GM18511 (cell line): ENCODE data around the gene USP6.
"Not testable (repeated sequence)": the region's sequence is repeated elsewhere in the genome, so short reads cannot be mapped to it uniquely, and the experiment has no call there.

ENCODE experiments used
- ATAC-seq: cut with Tn5 transposase; IDR thresholded peaks from one replicate; pipeline ENCODE4 v1.9.1; 2021; ENCODE audit warnings: mild to moderate bottlenecking, moderate library complexity; ENCODE audit not compliant: unreplicated experiment

The USP6 gene

DNA sequence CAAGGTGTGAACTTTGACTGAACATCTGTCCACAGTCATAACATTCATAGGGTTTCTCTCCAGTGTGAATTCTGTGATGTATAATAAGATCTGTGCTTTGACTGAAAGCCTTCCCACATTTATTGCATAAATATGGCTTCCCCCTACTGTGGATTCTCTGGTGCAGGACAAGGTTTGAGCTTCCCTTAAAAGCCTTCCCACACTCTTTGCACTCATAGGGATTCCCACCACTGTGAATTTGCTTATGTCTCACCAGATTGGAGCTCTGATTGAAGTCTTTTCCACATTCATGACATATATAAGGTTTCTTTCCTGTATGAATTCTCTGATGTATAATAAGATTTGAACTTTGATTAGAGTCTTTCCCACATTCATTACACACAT lies 67.6 kb downstream of the USP6 start:
- ATAC-seq, result no peak

DNA sequence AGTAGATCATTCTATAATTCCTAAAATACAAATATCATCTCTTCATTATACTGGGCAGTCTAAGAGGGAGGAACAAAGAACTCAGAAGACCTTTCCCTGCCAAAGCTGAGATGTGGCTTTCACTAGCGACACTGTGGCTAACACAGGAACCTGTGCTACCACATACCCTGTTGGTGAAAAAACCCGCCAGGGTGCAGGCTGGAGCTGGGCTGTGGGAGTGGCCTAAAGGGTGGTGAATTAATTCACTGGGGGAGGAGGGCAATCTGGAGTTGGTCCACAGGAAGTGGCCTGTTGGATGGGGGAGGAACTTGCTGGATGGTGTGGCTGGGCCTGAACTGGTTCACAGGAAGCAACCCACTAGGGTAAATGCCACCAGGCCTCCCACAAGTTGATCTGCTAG lies 68.5 kb downstream of the USP6 start:
- ATAC-seq, result no peak

DNA sequence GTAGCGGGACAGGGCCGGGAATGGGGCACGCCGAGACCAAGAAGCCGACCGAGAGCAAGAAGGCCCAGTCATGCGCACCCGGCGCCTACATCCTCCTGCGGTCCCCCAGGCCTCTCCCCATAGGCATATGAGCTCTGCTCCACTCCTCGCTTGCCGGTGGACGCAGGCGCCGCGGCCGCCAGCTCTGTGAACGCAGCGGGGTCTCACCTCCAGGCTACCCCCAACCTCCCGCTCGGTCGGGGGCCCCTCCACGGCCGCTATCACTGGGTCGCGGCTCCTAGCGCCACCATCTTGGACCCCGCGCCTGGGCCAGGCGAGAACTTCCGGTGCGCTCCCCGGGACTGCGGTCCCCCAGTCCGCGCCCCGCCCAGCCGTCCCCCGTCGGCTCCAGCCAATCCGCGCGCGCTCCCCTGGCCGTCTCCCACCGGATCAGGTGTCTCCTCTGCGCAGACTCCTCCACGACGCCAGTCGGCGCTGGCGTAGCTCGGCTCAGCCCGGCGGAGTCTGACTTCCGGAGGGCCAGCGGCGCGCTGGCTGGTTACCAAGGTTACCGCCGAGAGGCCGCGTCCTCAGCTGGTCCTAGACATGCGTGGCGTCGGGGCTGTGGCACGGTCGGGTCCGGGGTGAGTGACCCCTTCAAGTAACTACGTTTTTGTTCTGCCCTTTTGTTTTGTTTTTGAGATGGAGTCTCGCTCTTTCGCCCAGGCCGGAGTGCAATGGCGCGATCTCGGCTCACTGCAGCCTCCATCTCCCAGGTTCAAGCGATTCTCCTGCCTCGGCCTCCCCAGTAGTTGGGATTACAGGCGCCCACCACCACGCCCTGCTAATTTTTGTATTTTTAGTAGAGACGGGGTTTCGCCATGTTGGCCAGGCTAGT lies 75.9 kb downstream of the USP6 start, which contains the start of gene ZNF594:
ZNF594 (minus strand) TSS at position 328 of the 877 bp plus-strand sequence. CDS start 7,612 bp downstream, outside the sequence.
- ATAC-seq, result peak; percentile 95

DNA sequence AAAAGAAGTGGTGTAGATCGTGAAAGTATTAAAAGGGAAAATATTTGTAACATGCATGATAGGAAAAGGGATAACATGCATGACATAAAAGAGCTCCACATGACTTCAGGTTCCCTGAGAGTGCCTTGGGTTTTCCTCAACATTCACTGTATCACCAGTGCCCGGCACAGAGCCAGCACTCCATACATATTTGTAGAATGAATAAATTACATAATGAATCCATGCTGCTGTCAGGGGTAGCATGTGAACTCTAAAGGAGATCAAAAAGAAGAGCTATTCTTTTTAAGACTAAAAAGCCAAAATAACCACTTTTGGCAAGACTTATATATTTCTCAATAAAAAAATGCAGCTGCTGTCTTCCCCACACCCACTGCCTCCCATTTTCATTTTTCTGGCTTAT lies 78.5 kb downstream of the USP6 start:
- ATAC-seq, result no peak

DNA sequence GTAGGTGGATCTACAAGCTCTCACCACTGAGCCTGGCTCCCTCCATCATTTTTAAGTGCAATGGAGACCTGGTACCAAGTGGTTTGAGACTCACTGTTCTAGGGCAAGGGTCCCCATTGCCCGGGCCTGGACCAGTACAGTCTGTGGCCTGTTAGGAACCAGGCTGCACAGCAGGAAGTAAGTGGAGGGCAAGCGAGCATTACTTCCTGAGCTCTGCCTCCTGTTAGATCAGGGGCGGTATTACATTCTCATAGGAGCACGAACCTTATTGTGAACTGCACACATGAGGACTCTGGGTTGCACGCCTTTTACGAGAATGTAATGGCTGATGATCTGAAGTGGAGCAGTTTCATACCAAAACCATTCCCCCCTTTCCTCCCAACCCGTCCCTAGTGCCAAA lies 82.6 kb downstream of the USP6 start:
- ATAC-seq, result no peak

DNA sequence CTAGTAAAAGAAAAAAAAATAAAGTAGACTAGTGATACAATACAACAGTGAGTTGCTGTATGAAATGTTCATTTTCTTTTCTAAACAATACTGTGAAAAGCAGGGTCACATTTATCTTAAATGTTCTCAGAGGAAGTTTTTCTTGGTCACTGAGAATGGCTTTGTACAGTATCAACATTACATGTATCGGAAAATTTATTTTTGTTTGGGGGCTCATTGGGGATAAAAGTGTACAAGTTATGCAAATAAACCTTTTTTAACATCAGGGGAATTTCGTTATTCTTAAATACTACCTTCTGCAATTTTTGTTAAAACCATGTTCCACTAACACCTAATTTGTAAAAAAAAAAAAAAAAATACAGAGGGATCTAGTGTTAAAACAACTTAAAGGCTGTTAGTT lies 84.5 kb downstream of the USP6 start:
- ATAC-seq, result no peak

DNA sequence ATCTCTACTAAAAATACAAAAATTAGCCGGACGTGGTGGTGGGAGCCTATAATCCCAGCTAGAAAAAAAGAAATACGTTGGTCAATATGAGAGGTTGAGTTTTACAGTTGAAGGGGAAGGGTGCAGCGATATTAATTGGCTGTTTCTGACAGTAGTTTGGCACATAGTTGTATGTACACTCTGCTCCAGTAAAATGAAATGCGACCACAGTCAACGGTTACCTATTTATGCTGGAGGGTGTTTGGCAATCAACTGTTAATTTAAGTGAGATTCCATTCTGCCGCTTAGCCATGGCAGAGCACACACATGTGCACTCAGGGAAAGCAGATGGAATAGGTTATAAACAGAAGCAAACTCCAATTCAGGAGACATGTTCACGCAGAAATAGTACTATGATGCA lies 85.2 kb downstream of the USP6 start:
- no peak for ATAC-seq

DNA sequence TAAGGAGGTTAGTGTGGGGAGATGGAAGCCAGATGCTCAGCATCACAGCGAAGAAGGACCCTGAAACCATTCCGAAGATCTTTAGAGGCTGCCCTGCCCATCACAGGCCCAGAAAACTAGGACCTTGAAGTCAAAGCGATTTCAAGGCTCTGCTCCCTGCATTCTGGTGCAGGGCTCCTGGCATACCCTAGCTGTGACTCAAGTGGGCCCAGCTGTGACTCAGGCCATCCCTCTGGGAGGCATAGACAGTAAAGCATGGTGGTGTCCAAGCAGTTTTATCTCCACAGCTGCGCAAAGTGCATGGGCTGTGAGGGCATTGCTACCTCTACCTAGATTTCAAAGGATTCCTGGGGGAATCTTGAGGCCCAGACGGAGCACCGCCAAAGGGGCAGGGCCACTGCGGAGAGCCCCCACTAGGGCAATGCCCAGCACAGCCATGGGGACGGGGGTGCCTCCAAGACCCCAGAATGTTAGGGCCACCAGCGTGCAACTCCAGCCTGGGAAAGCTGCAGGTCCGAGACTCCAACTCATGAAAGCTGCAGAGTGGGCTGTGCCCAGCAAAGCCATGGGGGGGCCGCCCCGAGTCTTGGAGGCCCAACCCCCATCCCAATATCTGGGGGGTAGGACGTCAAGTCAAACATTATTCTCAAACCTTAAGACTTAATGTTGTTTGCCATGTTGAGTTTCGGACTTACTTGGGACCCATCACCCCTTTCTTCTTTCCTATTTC lies 87.5 kb downstream of the USP6 start:
- ATAC-seq, result no peak

DNA sequence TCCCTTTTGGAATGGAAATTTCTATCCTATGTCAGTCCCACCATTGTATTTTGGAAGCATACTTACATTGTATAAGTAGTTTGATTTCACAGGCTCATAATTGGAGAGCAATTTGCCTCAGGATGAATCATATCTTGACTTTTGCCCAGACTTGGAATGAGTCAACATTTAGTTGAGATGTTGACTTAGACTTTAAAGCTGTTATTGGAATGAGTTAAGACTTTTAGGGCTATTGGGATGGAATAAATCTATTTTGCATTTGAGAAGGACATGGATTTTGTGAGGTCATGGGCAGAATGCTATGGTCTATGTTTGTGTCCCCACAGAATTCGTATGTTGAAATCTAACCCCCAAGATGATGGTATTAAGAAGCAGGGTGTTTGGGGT lies 88.1 kb downstream of the USP6 start:
- no peak for ATAC-seq

DNA sequence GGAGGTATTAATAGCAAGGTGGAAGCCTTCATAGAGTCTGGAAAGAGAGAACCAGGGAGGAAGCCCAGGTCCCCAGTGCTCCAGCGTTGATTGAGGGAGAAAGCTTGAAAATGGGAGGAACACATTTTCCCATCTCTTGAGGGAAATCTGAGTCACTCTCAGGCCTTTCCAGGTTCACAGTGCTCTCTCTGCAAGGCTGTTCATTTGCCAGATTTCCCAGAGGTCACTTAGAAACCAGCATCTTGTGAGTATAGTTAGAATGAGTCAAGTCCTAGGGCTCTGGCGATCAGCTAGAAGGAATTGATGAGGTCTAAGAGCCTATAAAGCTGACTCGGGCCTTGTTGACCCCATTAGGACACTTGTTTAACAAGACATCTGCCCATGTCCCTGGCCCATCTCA lies 93.6 kb downstream of the USP6 start:
- ATAC-seq, result no peak

DNA sequence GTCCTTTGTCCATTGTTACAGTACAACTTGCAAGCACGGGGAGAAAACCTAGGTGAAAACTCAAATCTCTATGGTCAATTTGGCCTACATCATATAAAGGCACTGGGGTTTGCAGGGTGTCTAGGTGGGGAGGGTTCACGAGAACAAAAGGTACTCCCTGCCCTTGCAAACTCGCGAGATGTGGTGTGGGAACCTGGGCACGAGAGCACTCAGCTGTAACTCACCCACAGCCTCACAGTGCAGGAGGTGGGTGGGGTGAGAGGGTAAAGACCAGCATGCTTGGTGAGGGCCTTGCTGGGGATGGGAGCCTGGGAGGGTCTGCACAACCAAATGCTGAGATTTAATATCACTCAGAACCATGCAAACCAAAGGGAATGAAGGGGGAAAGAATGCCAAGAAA lies 94.3 kb downstream of the USP6 start:
- no peak for ATAC-seq

DNA sequence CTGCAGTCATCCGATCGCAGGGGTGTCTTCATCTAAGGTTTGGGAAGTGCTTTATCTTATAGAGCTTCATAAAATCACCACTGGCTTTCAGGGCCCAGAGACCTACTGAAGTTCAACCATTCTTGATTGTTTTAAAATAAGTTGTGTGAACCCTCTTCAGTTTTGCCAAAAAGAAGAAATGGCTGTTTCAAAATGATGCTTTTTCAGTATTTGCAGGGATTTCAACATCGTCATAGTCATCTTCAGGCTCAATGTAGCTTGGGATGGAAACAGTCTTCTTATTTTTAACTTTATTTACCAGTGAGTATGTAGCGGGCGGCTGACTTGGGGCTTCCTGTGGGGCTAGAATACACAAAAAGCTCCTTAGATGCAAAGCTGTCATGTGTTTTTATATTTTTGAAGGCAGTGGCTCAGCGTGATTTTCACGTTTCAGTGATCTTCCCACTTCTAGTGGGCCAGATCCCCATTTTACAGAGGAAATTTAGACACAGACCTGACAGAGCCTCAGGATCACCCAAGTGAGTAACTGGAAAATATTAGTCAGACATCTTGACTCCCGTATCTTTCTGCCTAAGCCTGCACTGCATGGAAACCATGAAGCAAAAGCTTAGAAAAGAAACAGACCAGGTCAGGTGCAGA lies 94.9 kb downstream of the USP6 start:
- ATAC-seq, result no peak

DNA sequence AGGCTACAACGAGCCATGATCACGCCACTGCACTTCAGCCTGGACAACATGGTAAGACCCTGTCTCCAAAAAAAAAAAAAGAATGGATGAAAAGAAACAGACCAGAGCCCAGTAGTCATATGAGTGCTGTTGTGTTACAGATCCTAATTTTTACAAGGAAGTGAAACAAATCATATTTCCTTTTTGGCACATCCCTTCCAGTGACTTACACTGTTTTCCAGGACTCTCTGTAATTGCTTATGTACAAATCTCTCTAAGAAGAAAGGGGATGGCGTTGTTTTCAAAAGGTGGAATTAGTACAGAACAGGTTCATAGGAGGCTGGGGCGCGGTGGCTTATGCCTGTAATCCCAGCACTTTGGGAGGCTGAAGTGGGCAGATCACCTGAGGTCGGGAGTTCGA lies 95.6 kb downstream of the USP6 start:
- no peak for ATAC-seq

DNA sequence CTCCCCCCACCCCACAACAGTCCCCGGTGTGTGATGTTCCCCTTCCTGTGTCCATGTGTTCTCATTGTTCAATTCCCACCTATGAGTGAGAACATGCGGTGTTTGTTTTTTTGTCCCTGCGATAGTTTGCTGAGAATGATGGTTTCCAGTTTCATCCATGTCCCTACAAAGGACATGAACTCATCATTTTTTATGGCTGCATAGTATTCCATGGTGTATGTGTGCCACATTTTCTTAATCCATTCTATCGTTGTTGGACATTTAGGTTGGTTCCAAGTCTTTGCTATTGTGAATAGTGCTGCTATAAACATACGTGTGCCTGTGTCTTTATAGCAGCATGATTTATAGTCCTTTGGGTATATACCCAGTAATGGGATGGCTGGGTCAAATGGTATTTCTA lies 101.7 kb downstream of the USP6 start:
- not testable (repeated sequence) for ATAC-seq

DNA sequence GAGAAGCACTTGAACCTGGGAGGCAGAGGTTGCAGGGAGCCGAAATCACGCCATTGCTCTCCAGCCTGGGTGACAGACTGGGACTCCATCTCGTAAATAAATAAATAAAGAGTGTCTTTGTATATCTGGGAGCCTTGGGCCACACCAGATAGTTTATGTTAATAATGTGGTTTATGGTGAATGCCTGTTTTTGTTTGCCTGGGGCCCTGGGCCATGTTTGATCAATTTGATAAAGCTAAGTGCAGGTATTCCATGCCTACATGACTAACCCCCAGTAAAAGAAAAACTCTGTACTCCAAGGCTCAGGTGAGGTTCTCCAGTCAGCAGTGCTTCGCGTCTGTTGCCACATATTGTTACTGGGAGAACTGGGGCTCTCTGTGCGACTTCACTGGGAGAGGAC lies 103.7 kb downstream of the USP6 start:
- ATAC-seq, result no peak

DNA sequence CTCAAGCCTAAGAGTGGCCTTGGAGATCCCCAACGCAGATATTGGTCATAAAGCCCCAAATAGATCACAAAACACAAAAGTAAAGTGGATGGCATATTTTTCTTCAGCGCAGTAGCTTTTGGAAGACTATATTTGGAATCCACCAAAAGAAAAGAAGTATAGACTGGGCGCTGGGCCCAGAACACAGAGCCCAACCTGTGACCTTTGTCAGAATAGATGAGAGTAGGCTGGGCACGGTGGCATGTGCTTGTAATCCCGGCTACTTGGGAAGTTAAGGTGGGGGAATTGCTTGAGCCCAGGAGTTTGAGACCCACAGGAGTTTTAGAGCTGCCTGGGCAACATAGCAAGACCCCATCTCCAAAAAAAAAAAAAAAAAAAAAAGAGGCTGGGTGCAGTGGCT lies 104.2 kb downstream of the USP6 start:
- ATAC-seq, result no peak

DNA sequence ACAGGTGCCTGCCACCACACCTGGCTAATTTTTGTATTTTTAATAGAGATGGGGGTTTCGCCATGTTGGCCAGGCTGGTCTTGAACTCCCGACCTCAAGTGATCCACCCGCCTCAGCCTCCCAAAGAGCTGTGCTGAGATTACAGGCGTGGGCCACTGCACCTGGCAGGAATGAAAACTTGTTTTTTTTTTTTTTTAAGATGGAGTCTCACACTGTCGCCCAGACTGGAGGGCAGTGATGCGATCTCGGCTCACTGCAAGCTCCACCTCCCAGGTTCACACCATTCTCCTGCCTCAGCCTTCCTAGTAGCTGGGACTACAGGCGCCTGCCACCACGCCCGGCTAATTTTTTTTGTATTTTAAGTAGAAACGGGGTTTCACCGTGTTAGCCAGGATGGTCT lies 106.1 kb downstream of the USP6 start:
- not testable (repeated sequence) for ATAC-seq
